TTC549 (cell line): Measurements from ENCODE around the gene TBL3.

Experiments
- FAIRE-seq: peaks from 2 replicates; lab custom pipeline; 2012; peaks lifted over from hg19 to GRCh38; lab: Jason Lieb, UNC

The TBL3 gene

DNA sequence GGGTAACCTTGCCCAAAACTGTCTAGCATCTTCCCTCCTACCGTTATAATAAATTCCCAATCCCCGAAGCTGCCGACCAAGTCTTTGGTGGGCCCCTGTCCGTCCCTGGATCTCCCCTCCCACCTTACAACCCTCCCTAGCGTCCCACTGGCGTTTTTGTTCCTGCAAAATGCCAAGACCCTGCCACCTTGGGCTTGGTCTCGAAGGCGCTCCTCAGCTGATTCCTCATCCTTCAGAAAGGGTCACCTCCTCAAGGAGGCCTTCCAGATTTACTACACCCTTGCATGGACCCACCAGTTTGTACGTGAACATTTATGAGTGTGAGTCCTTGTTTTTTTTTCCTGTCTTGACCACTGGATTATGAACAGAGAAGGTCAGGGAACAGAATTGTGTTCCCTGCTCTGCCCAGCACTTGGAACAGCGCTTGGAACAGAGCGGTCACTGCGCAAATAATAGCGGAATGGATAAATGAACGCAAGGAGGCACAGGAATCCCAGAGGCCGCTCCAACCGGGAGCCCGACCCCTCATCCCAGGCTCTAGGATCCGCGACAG, 11.2 kb downstream of the TBL3 start:
- no peak for FAIRE-seq

DNA sequence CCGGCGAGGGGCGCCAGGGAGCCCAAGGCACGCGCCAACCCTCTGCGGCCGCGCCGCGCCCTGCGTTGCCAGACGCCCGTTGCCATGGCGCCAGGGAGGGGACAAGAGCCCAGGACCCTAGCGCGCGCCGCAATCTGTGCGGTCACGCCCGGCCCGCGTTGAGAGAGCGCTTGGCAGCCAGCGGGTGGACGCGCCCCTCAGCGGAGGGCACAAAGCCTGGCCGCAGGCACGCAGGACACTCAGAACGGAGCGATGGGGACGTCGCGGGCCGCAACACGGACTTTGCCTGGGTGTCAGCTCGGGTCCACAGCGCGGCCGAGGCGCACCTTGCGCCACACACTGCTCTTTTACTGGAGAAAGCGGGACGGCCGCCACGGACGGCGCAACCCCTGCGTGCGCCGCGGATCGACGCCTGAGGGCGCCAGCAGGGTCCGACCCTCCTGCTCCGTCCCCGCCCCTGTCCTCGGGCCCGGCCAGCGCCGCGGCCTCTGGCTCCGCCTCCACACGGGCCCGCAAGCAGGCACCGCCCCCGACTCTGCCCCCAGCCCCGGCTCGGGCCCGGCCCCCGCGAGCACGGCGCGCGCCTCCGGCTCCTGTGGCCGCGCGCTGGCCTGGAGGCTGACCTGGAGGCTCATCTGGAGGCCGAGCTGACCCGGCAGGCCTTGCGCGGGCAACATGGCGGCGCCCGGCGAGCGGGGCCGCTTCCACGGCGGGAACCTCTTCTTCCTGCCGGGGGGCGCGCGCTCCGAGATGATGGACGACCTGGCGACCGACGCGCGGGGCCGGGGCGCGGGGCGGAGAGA, 11.9 kb downstream of the TBL3 start, which contains the start of gene GFER:
Gene GFER, plus strand, starts transcription at position 650 of the 803 bp plus-strand sequence. Its CDS starts 26 bp downstream, at position 676.
- FAIRE-seq, result no peak

DNA sequence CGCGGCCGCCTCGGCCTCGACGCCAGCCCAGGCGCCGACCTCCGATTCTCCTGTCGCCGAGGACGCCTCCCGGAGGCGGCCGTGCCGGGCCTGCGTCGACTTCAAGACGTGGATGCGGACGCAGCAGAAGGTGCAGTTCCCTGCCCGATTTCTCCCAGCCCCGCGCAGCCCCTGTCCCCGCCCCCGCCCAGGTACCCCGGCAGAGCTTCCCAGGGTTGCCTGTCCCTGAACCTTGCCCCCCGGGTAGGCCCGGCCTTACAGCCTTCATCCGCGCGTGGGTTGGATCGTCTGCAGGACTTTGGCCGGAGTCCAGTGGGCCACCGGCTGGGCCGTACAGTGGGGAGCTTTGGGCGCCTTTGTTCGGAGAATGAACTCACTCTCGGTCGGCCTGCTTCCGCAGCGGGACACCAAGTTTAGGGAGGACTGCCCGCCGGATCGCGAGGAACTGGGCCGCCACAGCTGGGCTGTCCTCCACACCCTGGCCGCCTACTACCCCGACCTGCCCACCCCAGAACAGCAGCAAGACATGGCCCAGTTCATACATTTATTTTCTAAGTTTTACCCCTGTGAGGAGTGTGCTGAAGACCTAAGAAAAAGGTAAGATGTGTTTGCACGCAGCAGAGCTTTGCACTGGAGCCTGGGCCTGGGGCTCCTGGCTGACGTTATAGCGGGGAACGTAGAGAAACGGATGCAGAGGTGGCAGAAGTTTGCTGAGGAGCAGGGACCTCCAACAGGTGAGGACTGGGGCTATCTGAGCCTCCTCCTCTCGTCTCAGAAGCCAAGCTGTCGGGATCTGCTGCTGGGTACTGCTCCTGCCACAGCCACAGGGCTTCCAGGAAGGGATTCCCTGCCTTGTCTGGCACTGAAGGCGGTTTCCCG, 12.7 kb downstream of the TBL3 start:
- no peak for FAIRE-seq

DNA sequence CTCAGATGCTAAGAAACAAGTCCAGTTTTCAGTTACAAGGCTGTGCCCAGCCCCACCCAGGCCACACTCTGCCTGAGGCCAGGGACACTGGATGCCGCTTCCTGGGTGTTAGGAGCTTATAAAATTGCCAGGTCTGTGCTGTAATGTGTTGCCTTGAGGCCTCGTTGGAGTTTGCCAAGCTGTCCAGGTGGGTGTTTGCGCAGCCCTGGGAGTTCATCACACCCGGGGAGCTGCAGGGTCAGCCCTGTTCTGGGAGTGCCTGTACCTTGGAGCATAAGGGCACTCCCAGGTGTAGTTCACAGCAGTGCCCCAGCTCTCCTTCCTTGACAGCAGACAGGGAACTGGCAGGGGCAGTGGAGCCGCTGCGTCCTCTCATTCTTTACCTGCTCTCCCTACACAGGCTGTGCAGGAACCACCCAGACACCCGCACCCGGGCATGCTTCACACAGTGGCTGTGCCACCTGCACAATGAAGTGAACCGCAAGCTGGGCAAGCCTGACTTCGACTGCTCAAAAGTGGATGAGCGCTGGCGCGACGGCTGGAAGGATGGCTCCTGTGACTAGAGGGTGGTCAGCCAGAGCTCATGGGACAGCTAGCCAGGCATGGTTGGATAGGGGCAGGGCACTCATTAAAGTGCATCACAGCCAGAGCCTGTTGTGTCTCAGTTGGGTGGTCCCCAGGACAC, 13.8 kb downstream of the TBL3 start:
- no peak for FAIRE-seq

DNA sequence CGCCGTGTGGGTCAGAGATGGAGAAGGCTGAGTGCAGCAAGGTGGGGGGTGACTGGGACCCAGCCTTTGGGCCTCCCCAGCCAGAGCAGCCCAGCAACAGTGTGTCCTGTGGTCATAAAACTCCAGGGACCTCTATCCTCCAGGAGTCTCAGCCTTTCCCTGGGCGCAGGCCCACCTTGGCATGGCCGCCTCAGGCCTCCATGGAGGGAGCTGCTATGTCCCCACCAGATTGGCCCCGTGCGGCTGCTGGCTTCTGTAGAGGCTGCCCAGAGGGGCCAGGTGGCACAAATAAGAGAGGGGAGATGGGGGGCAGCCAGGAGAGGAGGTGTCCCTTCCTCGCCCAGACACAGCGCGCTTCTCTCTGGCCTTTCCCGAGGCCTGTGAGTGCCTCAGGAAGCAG, 15.3 kb downstream of the TBL3 start:
- FAIRE-seq, result no peak

DNA sequence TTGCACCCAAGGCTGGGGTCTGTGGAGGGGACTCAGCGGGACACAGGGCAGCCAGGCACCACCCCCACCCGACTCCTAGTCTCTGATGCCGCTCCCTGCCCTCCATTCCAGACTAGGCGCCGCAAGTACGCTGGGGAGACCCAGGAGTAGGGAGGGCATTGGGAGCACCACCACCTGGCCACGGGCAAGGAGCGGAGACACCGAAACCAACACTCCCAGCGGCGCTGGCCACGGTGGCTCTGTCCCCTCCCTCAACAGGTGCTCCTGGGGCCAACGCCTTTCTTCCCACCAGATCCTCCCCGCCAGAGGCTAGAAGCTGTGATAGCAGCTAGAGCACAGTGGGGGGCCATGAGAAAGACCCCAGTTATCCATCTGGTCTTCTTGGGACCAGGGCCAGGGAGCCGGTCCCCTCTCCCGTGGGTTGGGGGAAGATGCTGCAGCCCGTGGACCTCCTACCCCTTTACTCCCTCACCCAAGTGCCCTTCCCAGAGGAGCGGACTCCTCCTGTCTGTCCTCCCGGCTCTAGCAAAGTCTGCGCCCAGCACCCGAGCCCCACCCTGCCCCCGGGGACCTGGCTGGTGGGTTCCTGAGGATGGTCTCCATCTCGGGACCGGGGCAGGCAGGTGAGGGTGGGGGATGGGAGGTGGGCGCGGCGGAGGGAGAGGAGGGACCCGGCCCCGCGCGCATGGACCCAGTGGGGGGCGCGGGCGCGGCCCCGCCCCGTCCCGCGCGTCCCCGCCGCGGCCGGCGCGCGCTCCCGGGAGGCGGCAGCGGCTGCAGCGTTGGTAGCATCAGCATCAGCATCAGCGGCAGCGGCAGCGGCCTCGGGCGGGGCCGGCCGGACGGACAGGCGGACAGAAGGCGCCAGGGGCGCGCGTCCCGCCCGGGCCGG, 17.6 kb downstream of the TBL3 start, which contains the start of gene SYNGR3:
Gene SYNGR3, plus strand, starts transcription at position 762 of the 892 bp plus-strand sequence. CDS start 133 bp downstream, outside the sequence.
- no peak for FAIRE-seq

DNA sequence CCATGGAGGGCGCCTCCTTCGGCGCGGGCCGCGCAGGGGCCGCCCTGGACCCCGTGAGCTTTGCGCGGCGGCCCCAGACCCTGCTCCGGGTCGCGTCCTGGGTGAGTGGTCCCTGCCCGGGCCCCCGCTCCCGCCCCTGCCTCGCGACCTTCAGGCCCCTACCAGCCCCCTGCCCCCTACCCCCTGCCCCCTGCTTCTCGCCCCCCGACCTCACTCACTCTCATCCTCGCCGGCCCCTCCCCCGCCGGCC, 18.2 kb downstream of the TBL3 start:
- FAIRE-seq, result no peak

DNA sequence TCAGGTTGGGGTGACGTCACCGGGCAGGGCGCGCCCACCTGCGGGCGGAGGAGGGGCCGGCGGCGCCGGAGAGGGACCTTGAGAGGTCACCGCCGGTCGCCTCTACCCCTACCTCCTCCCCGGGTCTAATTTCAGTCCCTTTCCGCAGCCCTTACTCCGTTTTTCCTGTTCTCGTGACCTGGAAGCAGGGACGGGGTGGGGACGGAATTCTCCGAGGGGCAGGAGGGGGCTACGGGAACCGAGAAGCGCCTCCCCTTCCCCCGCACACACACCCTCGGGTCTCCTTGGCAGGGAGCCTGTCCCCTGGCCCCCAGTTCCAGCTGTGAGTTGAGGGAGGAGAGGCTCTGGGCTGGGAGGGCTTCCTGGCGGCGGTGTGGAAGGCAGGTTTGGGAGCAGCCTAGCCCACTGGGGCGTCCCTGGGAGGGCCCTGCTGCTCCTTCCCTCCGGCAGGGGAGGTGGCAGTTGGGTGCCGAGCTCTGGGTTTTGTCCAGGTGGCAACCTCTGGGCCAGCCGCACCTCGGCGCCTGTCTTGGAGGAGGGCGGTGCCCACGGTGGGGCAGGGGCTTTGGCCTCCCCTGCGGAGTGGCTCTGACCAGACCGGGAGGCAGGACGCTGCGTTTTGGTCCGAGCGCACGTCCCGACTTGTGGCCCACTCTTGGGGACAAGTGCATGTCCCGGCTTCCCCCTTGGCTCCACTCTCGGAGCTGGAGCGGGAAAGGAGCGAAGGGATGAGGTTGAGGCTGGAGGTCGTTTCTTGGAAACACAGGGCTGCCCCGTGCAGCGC, 18.7 kb downstream of the TBL3 start:
- FAIRE-seq, result no peak

DNA sequence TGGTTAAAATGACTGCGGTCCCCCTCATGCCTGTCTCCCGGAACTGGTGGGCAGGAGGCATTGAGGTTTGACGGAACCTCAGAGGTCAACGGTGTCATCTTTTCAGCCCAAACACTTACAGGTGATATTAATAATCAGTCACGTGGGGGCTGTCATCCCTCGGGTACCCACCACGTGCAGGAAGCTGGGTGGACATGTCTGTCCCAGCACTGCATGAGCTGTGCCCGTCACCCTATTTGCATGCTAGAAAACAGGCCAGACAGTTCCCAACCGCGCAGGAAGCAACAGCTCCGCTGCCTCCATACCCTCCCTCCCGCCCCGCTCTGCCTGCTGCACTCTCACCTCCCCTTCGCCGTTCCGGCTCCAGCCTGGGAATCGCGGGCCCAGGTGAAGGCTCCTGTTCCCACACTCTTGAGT, 19.3 kb downstream of the TBL3 start:
- no peak for FAIRE-seq

DNA sequence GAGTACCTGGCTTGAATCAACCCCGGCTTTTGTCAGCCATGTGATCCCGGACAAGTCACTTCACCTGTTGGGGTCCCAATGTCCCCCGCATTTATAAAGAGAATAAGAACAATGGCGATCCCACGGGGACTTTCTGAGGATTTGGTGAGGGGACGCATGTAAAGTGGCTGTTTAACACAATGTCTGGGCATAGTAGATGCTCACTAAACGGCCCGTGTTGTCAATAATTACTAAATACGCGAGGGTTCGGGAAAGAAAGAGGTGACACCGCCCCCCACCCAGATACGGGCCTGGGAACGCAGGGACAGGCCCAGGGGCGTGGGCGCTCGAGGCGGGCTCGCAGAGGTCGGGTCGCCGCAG, 19.7 kb downstream of the TBL3 start:
- FAIRE-seq, result no peak

DNA sequence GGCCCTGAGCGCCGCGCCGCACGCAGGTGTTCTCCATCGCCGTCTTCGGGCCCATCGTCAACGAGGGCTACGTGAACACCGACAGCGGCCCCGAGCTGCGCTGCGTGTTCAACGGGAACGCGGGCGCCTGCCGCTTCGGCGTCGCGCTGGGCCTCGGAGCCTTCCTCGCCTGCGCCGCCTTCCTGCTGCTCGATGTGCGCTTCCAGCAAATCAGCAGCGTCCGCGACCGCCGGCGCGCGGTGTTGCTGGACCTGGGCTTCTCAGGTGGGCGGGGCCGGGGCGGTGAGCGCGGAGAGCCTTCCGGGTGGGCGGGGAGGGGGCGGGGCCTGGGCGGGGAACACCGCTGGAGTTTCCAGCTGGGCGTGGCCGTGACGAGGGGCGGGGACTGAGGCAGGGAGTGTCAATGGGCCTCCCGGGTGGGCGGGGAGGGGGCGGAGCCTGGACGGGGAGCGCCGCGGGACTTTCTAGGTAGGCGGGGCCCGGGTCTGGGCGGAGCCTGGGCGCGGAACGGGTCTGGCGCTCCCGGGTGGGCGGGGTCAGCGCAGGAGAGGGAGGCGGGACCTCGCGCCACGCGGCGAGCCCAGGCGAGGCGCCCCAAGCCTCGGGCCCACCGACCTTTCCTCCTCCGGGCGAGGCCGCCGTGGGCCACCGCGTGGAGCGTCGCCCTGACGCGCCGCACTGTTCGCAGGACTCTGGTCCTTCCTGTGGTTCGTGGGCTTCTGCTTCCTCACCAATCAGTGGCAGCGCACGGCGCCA, 20.3 kb downstream of the TBL3 start:
- FAIRE-seq, result no peak

DNA sequence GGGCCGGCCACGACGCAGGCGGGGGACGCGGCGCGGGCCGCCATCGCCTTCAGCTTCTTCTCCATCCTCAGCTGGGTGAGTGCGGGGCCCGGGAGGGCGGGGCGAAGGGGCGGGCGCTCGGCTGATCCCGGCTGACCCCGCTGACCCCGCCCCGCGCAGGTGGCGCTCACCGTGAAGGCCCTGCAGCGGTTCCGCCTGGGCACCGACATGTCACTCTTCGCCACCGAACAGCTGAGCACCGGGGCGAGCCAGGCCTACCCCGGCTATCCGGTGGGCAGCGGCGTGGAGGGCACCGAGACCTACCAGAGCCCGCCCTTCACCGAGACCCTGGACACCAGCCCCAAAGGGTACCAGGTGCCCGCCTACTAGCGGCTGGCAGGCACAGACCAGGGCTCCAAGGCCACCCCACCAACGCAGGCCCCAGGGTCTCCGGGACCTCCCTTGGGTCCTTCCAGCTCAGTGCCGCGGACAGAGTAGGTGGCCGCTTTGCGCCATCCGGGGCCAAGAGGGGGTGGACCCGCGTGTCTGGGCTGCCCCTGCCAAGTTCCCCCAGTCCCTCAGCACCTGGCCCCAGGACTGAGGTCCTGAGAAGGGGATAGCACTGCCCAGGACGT, 21.0 kb downstream of the TBL3 start:
- FAIRE-seq, result no peak

DNA sequence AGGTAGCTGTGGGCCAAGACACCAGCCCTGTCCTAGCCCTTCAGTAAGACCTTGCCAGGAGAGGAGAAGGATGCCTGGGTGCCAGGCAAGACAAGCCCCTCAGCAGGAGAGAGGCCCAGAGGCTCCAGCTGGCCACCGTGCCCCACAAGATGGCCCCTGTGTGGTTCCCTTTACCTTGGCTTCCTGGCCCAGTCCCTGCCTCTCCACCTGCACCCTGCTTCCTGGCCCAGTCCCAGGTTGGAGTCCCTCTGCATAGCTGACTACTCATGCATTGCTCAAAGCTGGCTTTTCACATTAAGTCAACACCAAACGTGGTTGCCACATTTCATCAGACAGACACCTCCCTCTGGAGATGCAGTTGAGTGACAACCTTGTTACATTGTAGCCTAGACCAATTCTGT, 21.9 kb downstream of the TBL3 start:
- no peak for FAIRE-seq

DNA sequence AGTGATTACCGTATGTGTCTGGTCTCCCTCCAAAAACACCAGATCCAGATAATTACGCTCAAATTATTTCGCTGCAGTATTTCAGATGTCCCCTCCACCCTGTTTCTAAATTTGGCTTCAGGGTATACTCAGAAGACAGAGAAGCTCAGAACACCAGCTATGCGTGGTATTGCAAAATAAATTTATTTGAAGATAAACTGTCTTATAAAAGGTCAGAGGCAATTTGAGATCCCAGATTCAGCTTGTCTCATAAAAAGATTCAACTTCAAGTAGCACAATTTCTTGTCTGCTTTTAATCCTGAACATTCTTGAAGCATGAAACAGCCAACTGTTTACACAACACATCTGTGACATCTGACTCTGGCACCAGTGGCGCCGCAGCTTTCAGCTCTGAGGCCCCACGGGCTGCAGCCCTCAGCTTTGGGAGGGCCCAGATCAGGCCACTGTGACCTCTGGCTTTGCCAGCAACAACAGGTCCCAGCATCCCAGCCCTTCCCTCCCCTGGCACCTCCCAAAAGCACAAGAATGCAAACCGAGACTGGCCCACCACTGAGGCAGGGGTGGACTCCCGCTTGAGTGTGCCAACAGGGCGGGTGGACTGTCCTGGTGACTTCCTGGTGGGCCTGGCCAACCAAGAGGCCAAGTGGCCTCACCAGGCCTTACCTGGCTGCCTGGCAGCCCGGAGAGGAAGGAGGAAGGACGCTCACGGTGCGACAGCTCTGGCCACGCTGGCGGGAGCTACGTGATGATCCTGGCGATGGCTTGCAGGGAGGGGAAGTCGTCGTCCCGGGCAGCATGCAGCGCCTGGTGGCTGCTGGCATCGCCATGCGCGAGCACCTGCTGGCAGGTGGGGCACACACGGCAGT, 25.9 kb downstream of the TBL3 start:
- no peak for FAIRE-seq

DNA sequence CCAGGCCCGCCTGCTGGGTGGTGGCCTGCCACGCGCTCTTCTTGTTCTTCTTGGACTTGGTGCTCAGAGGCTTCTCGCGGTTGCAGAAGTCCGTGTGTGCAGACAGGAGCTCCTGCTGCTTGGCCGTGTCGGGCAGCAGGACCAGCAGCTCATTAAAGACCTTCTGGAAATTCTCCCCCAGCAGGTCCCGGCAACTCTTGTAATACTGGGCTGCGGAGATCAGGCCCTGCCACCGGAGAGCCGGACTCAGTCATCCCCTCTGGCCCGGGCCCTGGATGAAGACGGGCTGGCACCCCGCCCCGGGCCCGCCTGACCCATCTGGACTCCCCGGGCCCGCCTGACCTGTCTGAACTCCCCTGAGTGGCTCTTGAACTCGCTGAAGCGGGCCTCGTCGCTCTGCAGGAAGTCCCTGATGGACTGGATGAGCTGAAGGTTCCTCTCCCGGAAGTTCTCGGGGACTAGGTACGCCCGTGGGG, 26.5 kb downstream of the TBL3 start:
- no peak for FAIRE-seq

DNA sequence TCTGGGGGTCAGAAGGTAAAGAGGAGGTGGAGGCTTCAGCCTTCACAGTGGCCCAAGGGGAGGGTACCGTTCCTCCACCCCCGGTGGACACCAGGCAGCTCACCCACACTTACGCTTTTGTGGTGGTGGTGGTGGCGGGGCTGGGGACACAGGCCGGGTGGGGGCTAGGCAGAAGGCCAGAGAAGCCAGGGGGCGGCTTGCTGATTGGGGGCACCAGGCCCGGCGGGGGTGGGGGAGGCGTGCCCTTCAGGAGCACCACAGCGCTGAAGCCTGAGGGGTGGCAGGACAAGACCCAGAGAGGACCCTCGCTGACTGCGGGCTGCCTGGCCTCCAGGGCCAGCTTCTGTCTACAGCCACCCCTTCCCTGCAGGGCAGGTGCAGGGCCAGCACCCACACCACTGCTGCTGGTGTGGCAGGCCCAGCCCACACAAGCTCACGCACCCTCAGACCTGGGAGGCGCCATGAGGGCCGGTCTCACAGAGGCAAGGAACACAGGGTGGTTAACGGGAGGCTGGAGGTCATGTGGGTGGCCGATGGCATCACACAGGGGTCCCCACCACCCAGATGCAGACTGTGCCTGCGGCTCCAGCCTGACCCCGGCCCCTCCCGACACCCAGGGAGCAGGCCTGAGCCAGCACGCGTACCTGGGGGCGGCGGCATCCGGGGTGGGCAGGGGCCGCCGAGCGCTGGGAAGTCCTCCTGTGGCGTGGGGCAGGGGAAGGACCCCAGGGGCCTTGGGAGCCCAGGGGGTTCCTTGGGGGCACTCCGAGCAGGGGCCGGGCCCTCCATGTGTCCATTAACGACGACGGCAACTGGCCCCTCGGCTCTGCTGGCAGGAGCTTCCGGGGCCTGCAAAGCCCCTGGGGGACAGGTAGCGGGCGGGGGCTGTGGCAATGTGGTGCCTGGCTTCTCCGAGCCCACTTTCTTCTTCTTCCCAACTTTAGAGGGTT, 27.3 kb downstream of the TBL3 start:
- FAIRE-seq, result no peak

DNA sequence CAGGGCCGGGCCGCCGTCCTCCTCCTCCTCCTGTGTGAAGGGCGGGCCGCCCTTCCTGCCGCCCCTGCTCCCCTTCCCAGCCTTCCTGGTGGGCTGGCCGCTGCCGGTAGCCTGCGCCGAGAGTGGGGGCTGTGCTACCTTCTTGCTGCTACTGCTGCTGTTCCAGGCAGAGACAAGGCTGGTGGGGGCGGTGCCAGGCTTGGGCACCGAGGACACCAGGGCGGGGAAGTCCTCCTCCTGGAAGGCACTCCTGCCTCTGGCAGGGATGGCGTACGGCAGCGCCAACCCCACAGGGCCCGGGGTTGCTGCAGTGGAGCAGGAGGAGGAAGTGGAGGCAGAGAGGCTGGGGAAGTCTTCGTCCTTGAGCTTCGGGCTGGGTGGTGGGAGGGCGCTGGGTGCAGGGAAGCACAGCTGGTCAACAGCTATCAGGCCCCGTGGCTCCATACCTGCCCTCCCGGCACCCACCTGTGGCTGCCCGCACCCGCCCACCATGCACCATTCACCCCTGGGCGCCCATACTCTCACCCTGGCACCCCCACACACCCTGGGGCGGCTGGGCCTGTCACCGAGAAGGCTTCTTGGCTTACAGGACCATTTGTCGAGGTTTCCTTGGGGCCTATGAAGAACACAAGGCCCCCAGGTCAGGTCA, 28.1 kb downstream of the TBL3 start:
- FAIRE-seq, result no peak
